ENCODE results near the gene PPM1L. TPM values are rescaled to one million over a fixed set of nuclear protein-coding genes. Genes with fewer than 3 reads are reported as not detected.

Gene PPM1L
- polyA plus RNA-seq, 3 donors = 5.5 to 9.9 (median 7.8) TPM

GRCh38 chr3:160860346-160860745, 104.3 kb downstream of the PPM1L start:
- intact Hi-C loops (cut with micrococcal nuclease) = no loop called here
- Mint-ChIP-seq H3K36me3 (no peaks in the 10 kb centered on the region), H3K27ac (no peak overlapping the region), H3K27me3 (ENCODE audit: low read depth in 3 of 3) (no peaks in the 10 kb centered on the region), H3K9me3 (peaks cover 0 to 2% (median 0%) of the 10 kb centered on the region in 7 donors), H3K4me1 (no peaks in the 10 kb centered on the region), H3K4me3 (no peak overlapping the region)
- H3K4me3 ChIP-seq (replicated peaks in 1 of 3; ENCODE audit: low read depth in 2 of 3, low read length in 3 of 3) = no peak overlapping the region
- H3K4me1 ChIP-seq (ENCODE audit: control insufficient read depth in 1 of 2, insufficient read depth in 2 of 2, low read length in 2 of 2) = no peaks in the 10 kb centered on the region
- no peaks in the 10 kb centered on the region for H3K27me3 ChIP-seq (ENCODE audit: control insufficient read depth in 2 of 2, insufficient read depth in 2 of 2, low read length in 2 of 2)
- TF ChIP-seq, protein P1, sequence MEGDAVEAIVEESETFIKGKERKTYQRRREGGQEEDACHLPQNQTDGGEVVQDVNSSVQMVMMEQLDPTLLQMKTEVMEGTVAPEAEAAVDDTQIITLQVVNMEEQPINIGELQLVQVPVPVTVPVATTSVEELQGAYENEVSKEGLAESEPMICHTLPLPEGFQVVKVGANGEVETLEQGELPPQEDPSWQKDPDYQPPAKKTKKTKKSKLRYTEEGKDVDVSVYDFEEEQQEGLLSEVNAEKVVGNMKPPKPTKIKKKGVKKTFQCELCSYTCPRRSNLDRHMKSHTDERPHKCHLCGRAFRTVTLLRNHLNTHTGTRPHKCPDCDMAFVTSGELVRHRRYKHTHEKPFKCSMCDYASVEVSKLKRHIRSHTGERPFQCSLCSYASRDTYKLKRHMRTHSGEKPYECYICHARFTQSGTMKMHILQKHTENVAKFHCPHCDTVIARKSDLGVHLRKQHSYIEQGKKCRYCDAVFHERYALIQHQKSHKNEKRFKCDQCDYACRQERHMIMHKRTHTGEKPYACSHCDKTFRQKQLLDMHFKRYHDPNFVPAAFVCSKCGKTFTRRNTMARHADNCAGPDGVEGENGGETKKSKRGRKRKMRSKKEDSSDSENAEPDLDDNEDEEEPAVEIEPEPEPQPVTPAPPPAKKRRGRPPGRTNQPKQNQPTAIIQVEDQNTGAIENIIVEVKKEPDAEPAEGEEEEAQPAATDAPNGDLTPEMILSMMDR (IDR thresholded peaks at IDR 0.05) = no peak
- H2AFZ ChIP-seq (ENCODE audit: insufficient read depth, low read depth, low read length, poor library complexity, severe bottlenecking) = no peak overlapping the region
- no peak overlapping the region for H3K4me2 ChIP-seq (replicated peaks; ENCODE audit: extremely low read depth, low read length, poor library complexity, severe bottlenecking)
- no peak overlapping the region for H3K9ac ChIP-seq (ENCODE audit: insufficient read depth, low read length, poor library complexity, severe bottlenecking)
- WGBS (ENCODE audit: insufficient coverage) = no CpG with 5 or more reads among the region's 1 CpG
- no peaks in the 10 kb centered on the region for H4K20me1 ChIP-seq (ENCODE audit: insufficient read depth, low read length)
- no peaks in the 10 kb centered on the region for H3K79me2 ChIP-seq (ENCODE audit: insufficient read depth, low read length)
- H3K27ac ChIP-seq (ENCODE audit: low read depth in 1 of 2, low read length in 2 of 2) = no peak overlapping the region
- H3K36me3 ChIP-seq (replicated peaks in 1 of 2; ENCODE audit: control insufficient read depth in 1 of 2, insufficient read depth in 2 of 2, low read length in 2 of 2) = no peaks in the 10 kb centered on the region
- DNase-seq = no peak
- no peaks in the 10 kb centered on the region for H3K9me3 ChIP-seq (replicated peaks in 1 of 2; ENCODE audit: control insufficient read depth in 1 of 2, insufficient read depth in 1 of 2, low read length in 2 of 2)

DNA sequence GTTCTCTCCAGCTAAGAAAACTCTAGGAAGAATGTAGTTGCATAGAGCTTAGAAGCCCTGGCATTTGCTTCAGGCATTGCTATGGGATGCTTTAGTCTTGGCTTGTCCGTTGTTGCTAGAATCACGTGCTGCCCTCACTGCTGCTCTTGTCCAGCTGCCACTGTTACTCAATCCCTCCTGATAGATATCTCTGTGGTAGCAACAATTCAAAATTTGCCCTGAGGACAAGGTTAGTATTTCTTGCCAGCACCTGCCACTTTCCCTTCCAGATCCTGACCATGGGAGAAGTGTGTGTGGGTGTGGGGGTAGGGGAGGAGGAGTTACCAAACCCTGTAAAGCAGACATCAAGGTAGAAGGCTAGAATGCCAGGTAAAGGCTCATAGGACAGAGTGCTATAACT, 113.8 kb downstream of the PPM1L start:
- Mint-ChIP-seq H3K9me3 (peaks cover 0 to 3% (median 0%) of the 10 kb centered on the region in 7 donors), H3K4me3 (no peak overlapping the region), H3K27ac (peak overlapping the region in 1 of 7 donors; percentile 36), H3K36me3 (no peaks in the 10 kb centered on the region), H3K4me1 (no peaks in the 10 kb centered on the region), H3K27me3 (ENCODE audit: low read depth in 3 of 3) (peaks cover 0 to 2% (median 0%) of the 10 kb centered on the region in 3 donors)
- Histone ChIP-seq H3K4me1 (ENCODE audit: control insufficient read depth in 1 of 2, insufficient read depth in 2 of 2, low read length in 2 of 2) (no peaks in the 10 kb centered on the region), H3K79me2 (ENCODE audit: insufficient read depth, low read length) (no peaks in the 10 kb centered on the region), H4K20me1 (ENCODE audit: insufficient read depth, low read length) (no peaks in the 10 kb centered on the region), H3K4me3 (replicated peaks in 1 of 3; ENCODE audit: low read depth in 2 of 3, low read length in 3 of 3) (no peak overlapping the region), H2AFZ (ENCODE audit: insufficient read depth, low read depth, low read length, poor library complexity, severe bottlenecking) (no peak overlapping the region), H3K9ac (ENCODE audit: insufficient read depth, low read length, poor library complexity, severe bottlenecking) (no peak overlapping the region), H3K27ac (ENCODE audit: low read depth in 1 of 2, low read length in 2 of 2) (no peak overlapping the region), H3K4me2 (replicated peaks; ENCODE audit: extremely low read depth, low read length, poor library complexity, severe bottlenecking) (no peak overlapping the region), H3K36me3 (replicated peaks in 1 of 2; ENCODE audit: control insufficient read depth in 1 of 2, insufficient read depth in 2 of 2, low read length in 2 of 2) (no peaks in the 10 kb centered on the region), H3K27me3 (ENCODE audit: control insufficient read depth in 2 of 2, insufficient read depth in 2 of 2, low read length in 2 of 2) (no peaks in the 10 kb centered on the region), H3K9me3 (replicated peaks in 1 of 2; ENCODE audit: control insufficient read depth in 1 of 2, insufficient read depth in 1 of 2, low read length in 2 of 2) (no peaks in the 10 kb centered on the region)
- DNase-seq = no peak
- 80% methylated on average over 1 of the region's 2 CpGs for WGBS (ENCODE audit: insufficient coverage)
- TF ChIP-seq, protein P1 (IDR thresholded peaks at IDR 0.05) = no peak
- intact Hi-C loops (cut with micrococcal nuclease) = no loop called here
